ENCODE results near the gene LY6G6D. TPM values are rescaled to one million over a fixed set of nuclear protein-coding genes. Genes with fewer than 3 reads are reported as not detected.

LY6G6D gene
- total RNA-seq, 6 experiments from 2014 or later, result not detected

- Mint-ChIP-seq H3K36me3 (ENCODE audit: low read depth) (peaks cover 4% of the 10 kb centered on the region; the same call in 1 of the 2 replicates), H3K27ac (no peak overlapping the region)
Observed at GRCh38 chr6:31691078-31691463, 24.1 kb upstream of the LY6G6D start.

GRCh38 chr6:31691564-31692108, 23.5 kb upstream of the LY6G6D start:
- Mint-ChIP-seq H3K36me3 (ENCODE audit: low read depth) (no peaks in the 10 kb centered on the region; the same call in 1 of the 2 replicates), H3K27me3 (ENCODE audit: insufficient read depth) (no peaks in the 10 kb centered on the region), H3K4me3 (no peak overlapping the region), H3K4me1 (ENCODE audit: low read depth) (no peaks in the 10 kb centered on the region), H3K27ac (no peak overlapping the region), H3K9me3 (no peaks in the 10 kb centered on the region)
- DNase-seq, result no peak
- no peak for TF ChIP-seq CTCF (IDR thresholded peaks at IDR 0.05)

More at GRCh38 chr6:31691078-31691463, 24.1 kb upstream of the LY6G6D start:
- no peak for TF ChIP-seq CTCF (IDR thresholded peaks at IDR 0.05)
- DNase-seq, result no peak
- H3K4me3 Mint-ChIP-seq, result no peak overlapping the region
- no peaks in the 10 kb centered on the region for H3K4me1 Mint-ChIP-seq (ENCODE audit: low read depth)
- no peaks in the 10 kb centered on the region for H3K9me3 Mint-ChIP-seq
- no peaks in the 10 kb centered on the region for H3K27me3 Mint-ChIP-seq (ENCODE audit: insufficient read depth)

GRCh38 chr6:31692353-31692752, 22.8 kb upstream of the LY6G6D start:
- H3K4me3 Mint-ChIP-seq, result no peak overlapping the region
- H3K27ac Mint-ChIP-seq, result no peak overlapping the region
- no peaks in the 10 kb centered on the region; the same call in 1 of the 2 replicates for H3K36me3 Mint-ChIP-seq (ENCODE audit: low read depth)
- TF ChIP-seq CTCF (IDR thresholded peaks at IDR 0.05), result no peak
- H3K9me3 Mint-ChIP-seq, result no peaks in the 10 kb centered on the region
- H3K4me1 Mint-ChIP-seq (ENCODE audit: low read depth), result peaks cover 2% of the 10 kb centered on the region
- no peak for DNase-seq
- no peaks in the 10 kb centered on the region for H3K27me3 Mint-ChIP-seq (ENCODE audit: insufficient read depth)

- Mint-ChIP-seq H3K9me3 (no peaks in the 10 kb centered on the region), H3K36me3 (ENCODE audit: low read depth) (no peaks in the 10 kb centered on the region; the same call in 1 of the 2 replicates), H3K4me3 (no peak overlapping the region), H3K27ac (no peak overlapping the region), H3K4me1 (ENCODE audit: low read depth) (peaks cover 7% of the 10 kb centered on the region), H3K27me3 (ENCODE audit: insufficient read depth) (no peaks in the 10 kb centered on the region)
- TF ChIP-seq CTCF (IDR thresholded peaks at IDR 0.05), result no peak
- no peak for DNase-seq
Observed at GRCh38 chr6:31692886-31693285, 22.3 kb upstream of the LY6G6D start.

- Mint-ChIP-seq H3K4me1 (ENCODE audit: low read depth) (peaks cover 11% of the 10 kb centered on the region), H3K36me3 (ENCODE audit: low read depth) (no peaks in the 10 kb centered on the region; the same call in 1 of the 2 replicates), H3K27me3 (ENCODE audit: insufficient read depth) (no peaks in the 10 kb centered on the region), H3K4me3 (no peak overlapping the region), H3K9me3 (no peaks in the 10 kb centered on the region), H3K27ac (no peak overlapping the region)
- no peak for TF ChIP-seq CTCF (IDR thresholded peaks at IDR 0.05)
- DNase-seq, result no peak
Observed at GRCh38 chr6:31693535-31693934, 21.6 kb upstream of the LY6G6D start.
